DND-41 (cell line): ENCODE data around the gene FAM9B.

ENCODE experiments used
- CTCF ChIP-seq: IDR thresholded peaks from 2 replicates; pipeline ENCODE4 v1.5.1; 2012; ENCODE audit warnings: borderline replicate concordance, low read length, moderate library complexity, mild to moderate bottlenecking; ENCODE audit not compliant: poor library complexity, severe bottlenecking; ENCODE audit errors: extremely low read depth
- EZH2 ChIP-seq: IDR thresholded peaks from 3 replicates; pipeline ENCODE4 v1.6.1; 2012; ENCODE audit warnings: borderline replicate concordance, low read depth, mild to moderate bottlenecking, moderate library complexity, low read length, inconsistent platforms; ENCODE audit not compliant: severe bottlenecking

- no peak for TF ChIP-seq CTCF
- TF ChIP-seq EZH2: no peak
These were observed 28.7 kb upstream of the FAM9B start for GRCh38 chrX:9062641-9063040.
